ENCODE data around the gene OR5AU1. TPM values are rescaled to one million over a fixed set of nuclear protein-coding genes. Genes with fewer than 3 reads are reported as not detected.

OR5AU1 gene
- total and polyA plus RNA-seq, 2 of the 13 experiments (the other 11 are each of a cell fraction or from before 2014, with no cell fraction given) = not detected

DNA sequence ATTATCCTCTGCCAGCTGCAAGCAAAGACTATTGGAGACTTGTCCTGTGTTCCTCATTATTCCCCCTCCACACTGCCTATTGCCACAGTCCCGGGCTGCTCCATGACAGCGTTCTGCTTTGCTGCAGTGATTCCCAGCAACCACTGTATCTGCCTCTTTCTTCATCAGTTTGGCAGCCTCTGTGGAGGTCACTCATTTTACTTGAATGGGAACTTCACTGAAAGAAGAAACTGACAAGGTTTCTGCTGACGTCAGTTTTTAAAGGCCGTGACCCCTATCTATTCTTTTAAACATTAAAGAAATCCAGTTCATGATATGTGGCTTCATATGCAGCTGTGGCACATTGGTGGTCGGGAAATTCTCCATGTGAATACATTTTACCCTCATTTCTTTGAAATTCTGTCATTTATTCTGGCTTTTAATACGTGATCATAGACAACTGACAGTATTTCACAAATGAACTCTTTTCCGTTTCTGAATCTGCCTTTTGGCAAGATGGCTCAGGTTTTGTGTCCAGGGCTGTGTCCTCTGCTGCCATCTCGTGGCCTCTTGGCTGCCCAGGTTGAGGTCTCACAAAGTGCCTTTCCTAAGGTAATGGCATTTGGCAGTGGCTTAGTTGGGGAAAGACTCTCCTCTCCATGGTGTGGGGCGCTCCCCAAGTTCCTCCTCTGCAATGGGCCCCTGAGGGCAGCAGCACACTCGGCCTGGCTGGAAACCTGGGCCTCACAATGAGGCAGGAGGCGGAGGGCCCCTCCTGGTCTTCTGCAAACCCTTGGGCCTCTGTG lies 49.2 kb downstream of the OR5AU1 start (continued):
- TF ChIP-seq ZNF607 (CRISPR knock-in tag; IDR thresholded peaks at IDR 0.05; ENCODE audit: borderline replicate concordance) (peak; percentile 57; the same call in 1 of the 2 replicates), FOXC1 (CRISPR knock-in tag; IDR thresholded peaks at IDR 0.05; ENCODE audit: borderline replicate concordance) (peak; percentile 67; the same call in 1 of the 2 replicates), ZBTB49 (CRISPR knock-in tag; IDR thresholded peaks at IDR 0.05; ENCODE audit: borderline replicate concordance) (peak; percentile 59; the same call in 1 of the 2 replicates), STAG1 (CRISPR knock-in tag; IDR thresholded peaks at IDR 0.05) (peak; percentile 91), KLF11 (CRISPR knock-in tag; IDR thresholded peaks at IDR 0.05) (peak; percentile 14; the same call in 1 of the 2 replicates), BCL6 (CRISPR knock-in tag; IDR thresholded peaks at IDR 0.05) (peak; percentile 48; the same call in 1 of the 2 replicates), ZNF839 (CRISPR knock-in tag; IDR thresholded peaks at IDR 0.05; ENCODE audit: borderline replicate concordance) (0 out of 2 replicates have a peak, but pooled peaks have one; percentile 49), SRY (CRISPR knock-in tag; IDR thresholded peaks at IDR 0.05) (0 out of 2 replicates have a peak, but pooled peaks have one; percentile 45), ZBTB38 (CRISPR knock-in tag; IDR thresholded peaks at IDR 0.05) (0 out of 2 replicates have a peak, but pooled peaks have one; percentile 29), RAD21 (CRISPR knock-in tag; IDR thresholded peaks at IDR 0.05) (peak; percentile 94), SPEN (CRISPR knock-in tag; IDR thresholded peaks at IDR 0.05; ENCODE audit: low read depth) (peak; percentile 47; the same call in 1 of the 2 replicates), JUND (CRISPR knock-in tag; IDR thresholded peaks at IDR 0.05) (no peak), MAFF (IDR thresholded peaks at IDR 0.05; ENCODE audit: low read depth, low read length) (peak; percentile 92), MED1 (CRISPR knock-in tag; IDR thresholded peaks at IDR 0.05) (peak; percentile 66; the same call in 1 of the 2 replicates), KAT7 (CRISPR knock-in tag; IDR thresholded peaks at IDR 0.05; ENCODE audit: borderline replicate concordance) (peak; percentile 67; the same call in 1 of the 2 replicates), TBX3 (IDR thresholded peaks at IDR 0.05; ENCODE audit: borderline replicate concordance) (no peak), ZNF160 (CRISPR knock-in tag; IDR thresholded peaks at IDR 0.05) (peak; percentile 55; the same call in 1 of the 2 replicates), SMAD1 (CRISPR knock-in tag; IDR thresholded peaks at IDR 0.05; ENCODE audit: borderline replicate concordance, low read depth) (peak; percentile 82; the same call in 1 of the 2 replicates)
- TF ChIP-seq, protein P1, sequence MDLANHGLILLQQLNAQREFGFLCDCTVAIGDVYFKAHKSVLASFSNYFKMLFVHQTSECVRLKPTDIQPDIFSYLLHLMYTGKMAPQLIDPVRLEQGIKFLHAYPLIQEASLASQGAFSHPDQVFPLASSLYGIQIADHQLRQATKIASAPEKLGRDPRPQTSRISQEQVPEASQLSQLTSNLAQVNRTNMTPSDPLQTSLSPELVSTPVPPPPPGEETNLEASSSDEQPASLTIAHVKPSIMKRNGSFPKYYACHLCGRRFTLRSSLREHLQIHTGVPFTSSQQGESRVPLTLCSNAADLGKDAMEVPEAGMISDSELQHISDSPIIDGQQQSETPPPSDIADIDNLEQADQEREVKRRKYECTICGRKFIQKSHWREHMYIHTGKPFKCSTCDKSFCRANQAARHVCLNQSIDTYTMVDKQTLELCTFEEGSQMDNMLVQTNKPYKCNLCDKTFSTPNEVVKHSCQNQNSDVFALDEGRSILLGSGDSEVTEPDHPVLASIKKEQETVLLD (CRISPR knock-in tag; IDR thresholded peaks at IDR 0.05; ENCODE audit: low read depth) = 0 out of 2 replicates have a peak, but pooled peaks have one; percentile 38
- TF ChIP-seq, protein P2, sequence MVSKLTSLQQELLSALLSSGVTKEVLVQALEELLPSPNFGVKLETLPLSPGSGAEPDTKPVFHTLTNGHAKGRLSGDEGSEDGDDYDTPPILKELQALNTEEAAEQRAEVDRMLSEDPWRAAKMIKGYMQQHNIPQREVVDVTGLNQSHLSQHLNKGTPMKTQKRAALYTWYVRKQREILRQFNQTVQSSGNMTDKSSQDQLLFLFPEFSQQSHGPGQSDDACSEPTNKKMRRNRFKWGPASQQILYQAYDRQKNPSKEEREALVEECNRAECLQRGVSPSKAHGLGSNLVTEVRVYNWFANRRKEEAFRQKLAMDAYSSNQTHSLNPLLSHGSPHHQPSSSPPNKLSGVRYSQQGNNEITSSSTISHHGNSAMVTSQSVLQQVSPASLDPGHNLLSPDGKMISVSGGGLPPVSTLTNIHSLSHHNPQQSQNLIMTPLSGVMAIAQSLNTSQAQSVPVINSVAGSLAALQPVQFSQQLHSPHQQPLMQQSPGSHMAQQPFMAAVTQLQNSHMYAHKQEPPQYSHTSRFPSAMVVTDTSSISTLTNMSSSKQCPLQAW (CRISPR knock-in tag; IDR thresholded peaks at IDR 0.05) = 0 out of 2 replicates have a peak, but pooled peaks have one; percentile 36
- TF ChIP-seq, protein P3, sequence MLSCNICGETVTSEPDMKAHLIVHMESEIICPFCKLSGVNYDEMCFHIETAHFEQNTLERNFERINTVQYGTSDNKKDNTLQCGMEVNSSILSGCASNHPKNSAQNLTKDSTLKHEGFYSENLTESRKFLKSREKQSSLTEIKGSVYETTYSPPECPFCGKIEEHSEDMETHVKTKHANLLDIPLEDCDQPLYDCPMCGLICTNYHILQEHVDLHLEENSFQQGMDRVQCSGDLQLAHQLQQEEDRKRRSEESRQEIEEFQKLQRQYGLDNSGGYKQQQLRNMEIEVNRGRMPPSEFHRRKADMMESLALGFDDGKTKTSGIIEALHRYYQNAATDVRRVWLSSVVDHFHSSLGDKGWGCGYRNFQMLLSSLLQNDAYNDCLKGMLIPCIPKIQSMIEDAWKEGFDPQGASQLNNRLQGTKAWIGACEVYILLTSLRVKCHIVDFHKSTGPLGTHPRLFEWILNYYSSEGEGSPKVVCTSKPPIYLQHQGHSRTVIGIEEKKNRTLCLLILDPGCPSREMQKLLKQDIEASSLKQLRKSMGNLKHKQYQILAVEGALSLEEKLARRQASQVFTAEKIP (CRISPR knock-in tag; IDR thresholded peaks at IDR 0.05; ENCODE audit: borderline replicate concordance) = no peak
